Right lung (tissue), 5 donors: ENCODE data around the gene SH2D7. TPM values are rescaled to one million over a fixed set of nuclear protein-coding genes. Genes with fewer than 3 reads are reported as not detected.

Experiments used
- DNase-seq, 2 donors: peaks; one replicate each; pipeline ENCODE4 v3.0.0-alpha.2; 2013
- polyA plus RNA-seq, 5 donors: library from polyadenylated mRNA; unstranded; fragments of 120-200 nt; gene quantifications; one replicate each; pipeline versions ENCODE4 v1.2.1 to v1.2.3, GENCODE V29; 2013; ENCODE audit warnings: inconsistent platforms in 1 of 5, low replicate concordance in 1 of 5; ENCODE audit not compliant: insufficient read length in 5 of 5, insufficient read depth in 1 of 5

Gene SH2D7
- polyA plus RNA-seq, 5 donors: 0.36 to 0.90 (median 0.48) TPM

GRCh38 chr15:78104119-78104479 lies 11.7 kb downstream of the SH2D7 start:
- DNase-seq: no peak

GRCh38 chr15:78104566-78105475 lies 12.5 kb downstream of the SH2D7 start:
- DNase-seq: no peak

GRCh38 chr15:78105476-78106241 lies 13.3 kb downstream of the SH2D7 start:
- no peak for DNase-seq

- DNase-seq: no peak
Observed at GRCh38 chr15:78107471-78107870, 15.1 kb downstream of the SH2D7 start.

- DNase-seq: peak in 1 of 2 donors; percentile 71
Observed at GRCh38 chr15:78108300-78109084, 16.1 kb downstream of the SH2D7 start.

- no peak for DNase-seq
Observed at GRCh38 chr15:78109156-78109555, 16.8 kb downstream of the SH2D7 start.

- no peak for DNase-seq
Observed at GRCh38 chr15:78110096-78110495, 17.7 kb downstream of the SH2D7 start.

- DNase-seq: no peak
Observed at GRCh38 chr15:78110916-78111475, 18.6 kb downstream of the SH2D7 start.

GRCh38 chr15:78111788-78112187 lies 19.4 kb downstream of the SH2D7 start:
- DNase-seq: no peak

- no peak for DNase-seq
Observed at GRCh38 chr15:78112551-78112950, 20.2 kb downstream of the SH2D7 start.

GRCh38 chr15:78120523-78120922 lies 28.2 kb downstream of the SH2D7 start:
- DNase-seq: no peak

GRCh38 chr15:78125267-78125666 lies 32.9 kb downstream of the SH2D7 start:
- no peak for DNase-seq

- DNase-seq: no peak
Observed at GRCh38 chr15:78127882-78128281, 35.5 kb downstream of the SH2D7 start.

- no peak for DNase-seq
Observed at GRCh38 chr15:78129077-78129750, 36.9 kb downstream of the SH2D7 start.

GRCh38 chr15:78129751-78130287 lies 37.5 kb downstream of the SH2D7 start:
- no peak for DNase-seq

GRCh38 chr15:78130466-78131294 lies 38.3 kb downstream of the SH2D7 start:
- no peak for DNase-seq

- DNase-seq: peak; percentile 86 to 87
Observed at GRCh38 chr15:78131295-78132061, 39.1 kb downstream of the SH2D7 start, which contains the start of gene CIB2. TSS of gene CIB2 (minus strand) at chr15:78131445. CDS start at chr15:78131215, 230 bp downstream.

GRCh38 chr15:78133801-78134200 lies 41.4 kb downstream of the SH2D7 start:
- DNase-seq: no peak

- no peak for DNase-seq
Observed at GRCh38 chr15:78139578-78139977, 47.2 kb downstream of the SH2D7 start.
